Activated gamma-delta T cell treated with Interleukin-2 at 50 U/mL for 16 hours (primary cell): Measurements from ENCODE around the gene PMAIP1.
A peak's percentile ranks its signal among the peaks of the same experiment; 100 is the strongest.

Source experiments
- DNase-seq: peaks from one replicate; pipeline ENCODE4 v3.0.0-alpha.2; 2020

Gene PMAIP1

GRCh38 chr18:59916746-59917145 lies 16.9 kb downstream of the PMAIP1 start:
- DNase-seq = no peak

- DNase-seq = no peak
Observed at GRCh38 chr18:59917422-59917821, 17.6 kb downstream of the PMAIP1 start.

DNA sequence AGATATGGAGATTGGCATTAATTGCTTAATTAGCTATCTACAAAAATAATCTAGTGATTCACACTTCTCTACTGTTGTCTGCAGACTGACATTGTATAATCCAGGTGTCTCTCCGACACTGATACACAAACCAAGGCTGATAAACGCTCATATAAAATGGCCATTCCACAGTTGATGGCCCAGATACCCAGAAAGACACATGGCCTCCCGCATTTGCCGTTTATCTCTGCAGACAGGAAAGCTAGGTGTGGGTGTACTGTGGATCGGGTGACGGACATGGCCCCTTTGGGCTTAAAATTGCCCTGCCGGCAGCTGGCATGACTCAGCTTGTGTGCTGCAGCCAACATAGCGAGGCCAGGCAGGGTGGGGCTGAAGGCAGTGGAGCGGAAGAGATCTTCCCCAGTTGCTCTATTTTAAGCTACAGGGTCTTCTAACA lies 18.5 kb downstream of the PMAIP1 start:
- DNase-seq = no peak

DNA sequence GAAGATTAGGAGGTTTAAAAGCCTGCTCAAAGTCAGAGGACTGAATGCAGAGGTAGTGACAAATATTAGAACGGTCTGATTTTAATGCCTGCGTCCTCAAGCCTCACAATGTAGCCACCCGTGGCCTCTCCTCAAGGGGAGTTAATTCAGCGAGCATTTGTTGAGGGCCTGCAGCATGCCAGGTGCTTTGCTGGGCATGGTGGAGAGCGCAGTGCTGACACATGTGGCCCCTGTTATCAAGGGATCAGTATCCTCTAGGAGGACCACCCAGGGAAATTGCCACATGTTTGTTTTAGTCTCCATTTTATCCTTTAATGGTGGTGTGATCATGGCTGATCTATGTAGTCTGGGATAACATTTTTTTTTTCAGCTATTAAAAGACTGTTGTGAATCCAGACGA lies 19.2 kb downstream of the PMAIP1 start:
- DNase-seq = no peak

- peak; percentile 38 for DNase-seq
Observed at GRCh38 chr18:59921384-59921891, 21.6 kb downstream of the PMAIP1 start.

GRCh38 chr18:59923539-59924196 lies 23.9 kb downstream of the PMAIP1 start:
- no peak for DNase-seq

DNA sequence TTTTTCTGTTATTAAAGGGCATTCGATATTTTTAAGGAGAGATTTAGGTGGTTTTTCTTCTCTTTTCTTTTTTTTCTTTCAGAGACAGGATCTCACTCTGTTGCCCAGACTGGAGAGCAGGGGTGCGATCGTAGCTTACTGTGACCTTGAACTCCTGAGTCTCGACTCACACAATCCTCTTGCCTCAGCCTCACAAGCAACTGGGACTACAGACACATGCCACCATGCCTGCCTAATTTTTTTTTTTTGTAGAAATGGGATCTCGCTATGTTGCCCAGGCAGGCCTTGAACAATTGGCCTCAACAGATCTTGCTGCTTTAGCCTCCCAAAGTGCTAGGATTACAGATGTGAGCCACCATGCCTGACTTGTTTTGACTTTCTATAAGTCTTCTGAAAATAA lies 26.3 kb downstream of the PMAIP1 start:
- no peak for DNase-seq

GRCh38 chr18:59927246-59927825 lies 27.5 kb downstream of the PMAIP1 start:
- DNase-seq = no peak

- DNase-seq = no peak
Observed at GRCh38 chr18:59928201-59928600, 28.4 kb downstream of the PMAIP1 start.

GRCh38 chr18:59929621-59930295 lies 30.0 kb downstream of the PMAIP1 start:
- no peak for DNase-seq

DNA sequence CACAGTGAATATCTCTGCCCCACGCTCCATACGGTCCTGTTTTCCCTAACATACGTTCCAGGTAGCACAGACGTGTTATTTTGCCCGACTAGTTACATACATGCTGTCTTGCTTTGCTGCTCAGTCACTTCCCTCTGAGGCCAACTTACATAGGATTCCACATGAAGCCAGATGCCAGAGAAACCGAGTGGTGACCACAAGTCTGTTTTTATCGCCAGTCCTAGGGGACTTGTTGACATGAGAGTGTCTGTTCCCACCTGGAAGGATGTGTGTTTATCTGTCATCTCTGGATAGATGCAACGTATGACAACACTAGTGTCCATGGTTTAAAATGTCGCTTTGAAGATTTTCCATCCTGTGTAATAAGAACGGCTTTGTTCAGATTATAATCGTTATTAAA lies 32.6 kb downstream of the PMAIP1 start:
- DNase-seq = no peak

GRCh38 chr18:59938676-59939075 lies 38.9 kb downstream of the PMAIP1 start:
- DNase-seq = no peak

DNA sequence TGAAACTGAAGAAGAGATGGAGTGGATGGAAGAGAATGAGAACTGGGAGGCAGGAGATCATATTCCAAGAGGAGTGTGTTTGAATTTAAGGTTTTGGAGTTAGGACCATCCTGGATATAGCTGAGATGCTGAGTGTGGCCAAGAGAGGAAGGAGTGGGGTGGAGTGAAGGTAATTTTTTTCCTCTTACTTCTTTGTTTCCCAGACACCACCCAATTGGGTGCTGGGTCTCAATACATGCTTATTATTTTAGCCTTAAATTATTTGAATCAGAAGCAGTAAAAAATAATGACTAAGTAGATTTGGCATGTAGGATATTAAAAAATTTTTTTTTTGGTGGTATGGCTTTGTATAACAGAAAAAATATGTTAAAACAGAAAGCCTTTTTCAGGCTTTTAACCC lies 39.3 kb downstream of the PMAIP1 start:
- DNase-seq = no peak

GRCh38 chr18:59940068-59940467 lies 40.3 kb downstream of the PMAIP1 start:
- no peak for DNase-seq

DNA sequence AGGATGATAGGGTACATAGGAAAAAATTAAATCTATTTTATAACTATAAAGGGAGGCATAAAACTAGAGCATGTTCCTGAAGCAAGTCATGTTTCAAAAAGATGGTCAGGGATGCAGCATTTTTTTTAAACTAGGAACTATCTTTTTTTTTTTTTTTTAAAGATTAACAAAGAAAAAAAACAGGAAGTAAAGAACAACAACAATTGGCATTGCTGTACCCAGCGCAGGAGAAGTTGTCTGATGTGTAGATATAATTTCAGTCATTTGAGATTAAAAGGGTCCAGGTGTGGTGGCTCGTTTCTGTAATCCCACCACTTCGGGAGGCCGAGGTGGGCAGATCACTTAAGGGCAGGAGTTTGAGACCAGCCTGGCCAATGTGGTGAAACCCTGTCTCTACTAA lies 41.5 kb downstream of the PMAIP1 start:
- DNase-seq = no peak

DNA sequence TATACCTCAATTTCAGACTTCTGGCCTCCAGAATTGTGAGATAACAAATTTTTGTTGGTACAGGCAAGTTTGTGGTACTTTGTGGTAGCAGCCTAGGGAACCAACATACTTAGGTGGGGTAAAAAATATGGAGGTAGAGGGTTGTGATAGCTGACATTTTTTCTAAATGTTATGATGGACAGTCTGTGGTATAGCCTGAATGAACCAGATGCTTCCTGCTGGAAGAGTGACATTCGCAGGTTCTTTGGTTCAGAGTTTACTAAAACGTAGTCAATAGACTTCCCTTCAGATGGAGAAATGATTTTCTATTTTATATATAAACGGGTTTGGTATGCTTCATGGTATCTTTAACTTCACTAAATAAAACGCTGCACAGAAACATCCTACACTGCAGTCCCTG lies 42.8 kb downstream of the PMAIP1 start:
- DNase-seq = no peak

DNA sequence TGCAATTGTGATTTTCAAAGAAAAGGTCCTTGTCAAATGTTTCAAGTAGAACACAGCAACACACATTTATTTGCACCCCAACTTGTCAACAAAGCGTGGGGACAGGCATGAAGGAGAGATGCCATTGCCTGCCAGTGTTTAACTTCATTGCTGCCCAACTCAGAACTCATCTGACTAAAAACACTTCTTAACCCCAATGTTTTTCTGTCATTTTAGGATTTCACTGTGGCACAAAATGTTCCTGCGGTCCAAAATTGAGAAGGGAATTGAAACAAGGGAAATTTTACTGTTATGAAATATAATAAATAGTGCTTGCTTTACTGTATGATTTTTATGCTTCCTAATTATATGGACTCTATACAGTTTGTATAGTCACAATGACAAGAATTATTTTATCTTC lies 45.7 kb downstream of the PMAIP1 start:
- no peak for DNase-seq

GRCh38 chr18:59950215-59950944 lies 50.6 kb downstream of the PMAIP1 start:
- DNase-seq = no peak

DNA sequence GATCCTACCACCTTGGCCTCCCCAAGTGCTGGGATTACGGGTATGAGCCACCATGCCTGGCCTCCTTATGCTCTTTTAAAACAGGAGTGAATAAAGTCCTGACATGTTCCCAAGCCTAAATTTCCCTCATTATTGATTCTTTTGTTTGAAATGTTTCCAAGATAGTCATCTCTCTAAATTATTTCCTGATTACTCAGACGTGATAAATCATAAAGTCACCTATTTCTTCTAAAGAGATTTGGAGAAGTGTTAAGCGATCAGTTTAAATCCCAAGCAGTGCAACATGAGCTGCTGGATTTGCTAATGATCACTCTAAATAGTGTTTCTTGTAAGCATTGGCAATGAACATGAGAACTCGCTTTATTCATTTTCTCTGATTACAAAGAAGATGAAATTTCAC lies 51.8 kb downstream of the PMAIP1 start:
- DNase-seq = no peak

DNA sequence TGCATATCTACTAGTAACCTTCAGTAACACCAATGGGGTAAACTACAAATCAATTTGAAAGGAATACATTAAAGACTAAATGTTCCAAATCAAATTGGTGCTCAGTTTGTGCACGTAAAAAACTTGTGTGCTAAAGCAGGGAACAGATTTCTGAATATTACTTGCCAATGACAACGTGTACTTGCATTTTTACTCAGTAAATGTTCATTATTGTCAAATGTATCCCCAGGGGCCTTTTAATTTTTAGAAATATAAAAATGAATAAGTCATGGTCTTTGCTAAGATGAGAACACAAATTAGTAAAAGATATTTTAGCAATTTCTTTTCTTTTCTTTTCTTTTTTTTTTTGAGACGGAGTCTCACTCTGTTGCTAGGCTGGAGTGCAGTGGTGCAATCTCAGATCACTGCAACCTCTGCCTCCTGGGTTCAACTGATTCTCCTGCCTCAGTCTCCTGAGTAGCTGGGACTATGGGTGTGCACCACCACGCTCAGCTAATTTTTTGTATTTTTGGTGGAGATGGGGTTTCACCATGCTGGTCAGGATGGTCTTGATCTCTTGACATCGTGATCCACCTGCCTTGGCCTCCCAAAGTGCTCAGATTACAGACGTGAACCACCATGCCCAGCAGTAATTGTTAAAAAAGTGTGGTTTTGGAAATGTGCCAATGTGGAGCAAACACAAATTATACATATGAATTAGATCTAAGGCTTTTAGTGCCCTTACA lies 52.6 kb downstream of the PMAIP1 start:
- no peak for DNase-seq
